SU-DHL-6 (cell line): ENCODE measurements around the gene ARVCF.
"Not testable (repeated sequence)": the region's sequence is repeated elsewhere in the genome, so short reads cannot be mapped to it uniquely, and the experiment has no call there.

Experiments
- CTCF ChIP-seq: fragments of 200-600 bp; sonication (generic); IDR thresholded peaks from one replicate; pipeline ENCODE4 v1.5.1; 2017; ENCODE audit warnings: antibody characterized with exemption, mild to moderate bottlenecking, low read length, moderate library complexity; ENCODE audit not compliant: insufficient read depth, poor library complexity, severe bottlenecking
- EZH2phosphoT487 ChIP-seq: fragments of 200-600 bp; sonication (generic), shearing (Covaris generic); conservative IDR thresholded peaks from 2 replicates; pipeline ENCODE4 v1.6.1; 2018; ENCODE audit warnings: mild to moderate bottlenecking, antibody characterized with exemption, low read length, moderate library complexity, mixed read lengths

GRCh38 chr22:19935123-19935718 lies 81.4 kb downstream of the ARVCF start:
- TF ChIP-seq CTCF, EZH2phosphoT487: not testable (repeated sequence)
